H1 (cell line): ENCODE results near the gene EIF2AK2. TPM values are rescaled to one million over a fixed set of nuclear protein-coding genes. Genes with fewer than 3 reads are reported as not detected.

Experiments used
- CEBPB ChIP-seq: IDR thresholded peaks from 2 replicates; pipeline ENCODE4 v1.6.1; 2012; ENCODE audit warnings: low read depth, low read length
- polyA plus RNA-seq, 7 experiments: library from polyadenylated mRNA; depleted of rRNA in 3 of 7; stranded (reverse) in 5 of 7; unstranded in 2 of 7; fragments of >200 nt in 5 of 7; fragments of 200-250 nt in 2 of 7; gene quantifications; 1 replicate in 5 of 7; 2 replicates in 1 of 7; 4 replicates in 1 of 7; pipeline versions ENCODE4 v1.2.1 to v1.2.3, GENCODE V29; 2011 to 2013; ENCODE audit warnings: missing spikeins in 2 of 7, mixed read lengths in 2 of 7
- total RNA-seq: library from RNA; stranded (reverse); fragmentation: NEBNext Ultra II Directional; extraction: Animal tissue kit (Norgen Biotek cat#: 25700); gene quantifications from 2 replicates; pipeline ENCODE4 v1.2.1, GENCODE V29; 2021
- TF ChIP-seq, protein P1 (sequence below): fragments of 300-600 bp; sonication (generic); IDR thresholded peaks from 2 replicates; pipeline ENCODE4 v1.7.1; 2012; ENCODE audit warnings: low read length, moderate library complexity, mild to moderate bottlenecking, inconsistent platforms; ENCODE audit not compliant: insufficient replicate concordance
- TF ChIP-seq, protein P2 (sequence below): IDR thresholded peaks from 2 replicates; pipeline ENCODE4 v1.6.1; 2012; ENCODE audit warnings: inconsistent platforms

EIF2AK2 gene
- total and polyA plus RNA-seq, 2 of the 8 experiments (the other 6 are each of a cell fraction or from before 2014, with no cell fraction given), result 13.1 to 46.9 TPM

DNA sequence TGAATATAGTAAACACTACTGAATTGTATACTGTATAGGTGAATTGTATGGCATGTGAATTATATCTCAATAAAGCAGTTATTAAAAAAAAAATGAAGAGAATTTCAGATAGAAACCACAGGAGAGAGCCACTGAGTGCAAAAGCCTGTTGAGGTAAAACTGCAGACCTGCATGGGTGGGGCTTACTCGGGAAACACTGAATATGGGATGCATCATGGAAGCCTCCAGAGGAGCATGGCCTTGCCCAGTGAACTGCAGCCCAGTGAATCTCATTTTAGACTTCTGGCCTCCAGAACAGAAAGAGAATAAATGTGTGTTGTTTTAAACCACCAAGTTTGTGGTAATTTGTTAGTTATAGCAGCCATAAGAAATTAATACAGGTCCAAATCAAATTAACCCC, 56.7 kb downstream of the EIF2AK2 start (continued):
- TF ChIP-seq, protein P1, sequence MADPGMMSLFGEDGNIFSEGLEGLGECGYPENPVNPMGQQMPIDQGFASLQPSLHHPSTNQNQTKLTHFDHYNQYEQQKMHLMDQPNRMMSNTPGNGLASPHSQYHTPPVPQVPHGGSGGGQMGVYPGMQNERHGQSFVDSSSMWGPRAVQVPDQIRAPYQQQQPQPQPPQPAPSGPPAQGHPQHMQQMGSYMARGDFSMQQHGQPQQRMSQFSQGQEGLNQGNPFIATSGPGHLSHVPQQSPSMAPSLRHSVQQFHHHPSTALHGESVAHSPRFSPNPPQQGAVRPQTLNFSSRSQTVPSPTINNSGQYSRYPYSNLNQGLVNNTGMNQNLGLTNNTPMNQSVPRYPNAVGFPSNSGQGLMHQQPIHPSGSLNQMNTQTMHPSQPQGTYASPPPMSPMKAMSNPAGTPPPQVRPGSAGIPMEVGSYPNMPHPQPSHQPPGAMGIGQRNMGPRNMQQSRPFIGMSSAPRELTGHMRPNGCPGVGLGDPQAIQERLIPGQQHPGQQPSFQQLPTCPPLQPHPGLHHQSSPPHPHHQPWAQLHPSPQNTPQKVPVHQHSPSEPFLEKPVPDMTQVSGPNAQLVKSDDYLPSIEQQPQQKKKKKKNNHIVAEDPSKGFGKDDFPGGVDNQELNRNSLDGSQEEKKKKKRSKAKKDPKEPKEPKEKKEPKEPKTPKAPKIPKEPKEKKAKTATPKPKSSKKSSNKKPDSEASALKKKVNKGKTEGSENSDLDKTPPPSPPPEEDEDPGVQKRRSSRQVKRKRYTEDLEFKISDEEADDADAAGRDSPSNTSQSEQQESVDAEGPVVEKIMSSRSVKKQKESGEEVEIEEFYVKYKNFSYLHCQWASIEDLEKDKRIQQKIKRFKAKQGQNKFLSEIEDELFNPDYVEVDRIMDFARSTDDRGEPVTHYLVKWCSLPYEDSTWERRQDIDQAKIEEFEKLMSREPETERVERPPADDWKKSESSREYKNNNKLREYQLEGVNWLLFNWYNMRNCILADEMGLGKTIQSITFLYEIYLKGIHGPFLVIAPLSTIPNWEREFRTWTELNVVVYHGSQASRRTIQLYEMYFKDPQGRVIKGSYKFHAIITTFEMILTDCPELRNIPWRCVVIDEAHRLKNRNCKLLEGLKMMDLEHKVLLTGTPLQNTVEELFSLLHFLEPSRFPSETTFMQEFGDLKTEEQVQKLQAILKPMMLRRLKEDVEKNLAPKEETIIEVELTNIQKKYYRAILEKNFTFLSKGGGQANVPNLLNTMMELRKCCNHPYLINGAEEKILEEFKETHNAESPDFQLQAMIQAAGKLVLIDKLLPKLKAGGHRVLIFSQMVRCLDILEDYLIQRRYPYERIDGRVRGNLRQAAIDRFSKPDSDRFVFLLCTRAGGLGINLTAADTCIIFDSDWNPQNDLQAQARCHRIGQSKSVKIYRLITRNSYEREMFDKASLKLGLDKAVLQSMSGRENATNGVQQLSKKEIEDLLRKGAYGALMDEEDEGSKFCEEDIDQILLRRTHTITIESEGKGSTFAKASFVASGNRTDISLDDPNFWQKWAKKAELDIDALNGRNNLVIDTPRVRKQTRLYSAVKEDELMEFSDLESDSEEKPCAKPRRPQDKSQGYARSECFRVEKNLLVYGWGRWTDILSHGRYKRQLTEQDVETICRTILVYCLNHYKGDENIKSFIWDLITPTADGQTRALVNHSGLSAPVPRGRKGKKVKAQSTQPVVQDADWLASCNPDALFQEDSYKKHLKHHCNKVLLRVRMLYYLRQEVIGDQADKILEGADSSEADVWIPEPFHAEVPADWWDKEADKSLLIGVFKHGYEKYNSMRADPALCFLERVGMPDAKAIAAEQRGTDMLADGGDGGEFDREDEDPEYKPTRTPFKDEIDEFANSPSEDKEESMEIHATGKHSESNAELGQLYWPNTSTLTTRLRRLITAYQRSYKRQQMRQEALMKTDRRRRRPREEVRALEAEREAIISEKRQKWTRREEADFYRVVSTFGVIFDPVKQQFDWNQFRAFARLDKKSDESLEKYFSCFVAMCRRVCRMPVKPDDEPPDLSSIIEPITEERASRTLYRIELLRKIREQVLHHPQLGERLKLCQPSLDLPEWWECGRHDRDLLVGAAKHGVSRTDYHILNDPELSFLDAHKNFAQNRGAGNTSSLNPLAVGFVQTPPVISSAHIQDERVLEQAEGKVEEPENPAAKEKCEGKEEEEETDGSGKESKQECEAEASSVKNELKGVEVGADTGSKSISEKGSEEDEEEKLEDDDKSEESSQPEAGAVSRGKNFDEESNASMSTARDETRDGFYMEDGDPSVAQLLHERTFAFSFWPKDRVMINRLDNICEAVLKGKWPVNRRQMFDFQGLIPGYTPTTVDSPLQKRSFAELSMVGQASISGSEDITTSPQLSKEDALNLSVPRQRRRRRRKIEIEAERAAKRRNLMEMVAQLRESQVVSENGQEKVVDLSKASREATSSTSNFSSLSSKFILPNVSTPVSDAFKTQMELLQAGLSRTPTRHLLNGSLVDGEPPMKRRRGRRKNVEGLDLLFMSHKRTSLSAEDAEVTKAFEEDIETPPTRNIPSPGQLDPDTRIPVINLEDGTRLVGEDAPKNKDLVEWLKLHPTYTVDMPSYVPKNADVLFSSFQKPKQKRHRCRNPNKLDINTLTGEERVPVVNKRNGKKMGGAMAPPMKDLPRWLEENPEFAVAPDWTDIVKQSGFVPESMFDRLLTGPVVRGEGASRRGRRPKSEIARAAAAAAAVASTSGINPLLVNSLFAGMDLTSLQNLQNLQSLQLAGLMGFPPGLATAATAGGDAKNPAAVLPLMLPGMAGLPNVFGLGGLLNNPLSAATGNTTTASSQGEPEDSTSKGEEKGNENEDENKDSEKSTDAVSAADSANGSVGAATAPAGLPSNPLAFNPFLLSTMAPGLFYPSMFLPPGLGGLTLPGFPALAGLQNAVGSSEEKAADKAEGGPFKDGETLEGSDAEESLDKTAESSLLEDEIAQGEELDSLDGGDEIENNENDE, result no peak
- TF ChIP-seq, protein P2, sequence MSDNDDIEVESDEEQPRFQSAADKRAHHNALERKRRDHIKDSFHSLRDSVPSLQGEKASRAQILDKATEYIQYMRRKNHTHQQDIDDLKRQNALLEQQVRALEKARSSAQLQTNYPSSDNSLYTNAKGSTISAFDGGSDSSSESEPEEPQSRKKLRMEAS, result no peak
- TF ChIP-seq CEBPB, result no peak
